VCaP (cell line): ENCODE measurements around the gene SHLD2.
"Not testable (repeated sequence)": the region's sequence is repeated elsewhere in the genome, so short reads cannot be mapped to it uniquely, and the experiment has no call there.

Source experiments
- H3K27ac ChIP-seq: fragments of 450-650 bp; 2 replicates; pipeline ENCODE4 v1.5.1; 2017

SHLD2 gene

GRCh38 chr10:87216120-87216519 is 121.1 kb downstream of the SHLD2 start:
- H3K27ac ChIP-seq, result not testable (repeated sequence)

GRCh38 chr10:87219370-87219769 is 124.4 kb downstream of the SHLD2 start:
- not testable (repeated sequence) for H3K27ac ChIP-seq

GRCh38 chr10:87222789-87223188 is 127.8 kb downstream of the SHLD2 start:
- H3K27ac ChIP-seq, result not testable (repeated sequence)

- not testable (repeated sequence) for H3K27ac ChIP-seq
Measured at GRCh38 chr10:87225148-87225547, 130.1 kb downstream of the SHLD2 start, which contains the start of gene NUTM2A. NUTM2A (plus strand) TSS chr10:87225448; CDS start chr10:87225831, 383 bp downstream.

GRCh38 chr10:87228247-87228646 is 133.2 kb downstream of the SHLD2 start:
- H3K27ac ChIP-seq, result not testable (repeated sequence)

- not testable (repeated sequence) for H3K27ac ChIP-seq
Measured at GRCh38 chr10:87229211-87229610, 134.2 kb downstream of the SHLD2 start.

- not testable (repeated sequence) for H3K27ac ChIP-seq
Measured at GRCh38 chr10:87234854-87235253, 139.8 kb downstream of the SHLD2 start.

GRCh38 chr10:87237244-87237643 is 142.2 kb downstream of the SHLD2 start:
- not testable (repeated sequence) for H3K27ac ChIP-seq

- H3K27ac ChIP-seq, result not testable (repeated sequence)
Measured at GRCh38 chr10:87239346-87239808, 144.4 kb downstream of the SHLD2 start.
